Activated CD4-positive, alpha-beta T cell treated with anti-CD3 and anti-CD28 coated beads, Interleukin-2, amount 50 U/mL, for 48 hours (primary cell): ENCODE results near the gene SLC1A2.

Source experiments
- DNase-seq, 2 experiments: peaks; one replicate each; pipeline ENCODE4 v3.0.0-alpha.2; 2020

Gene SLC1A2

DNA sequence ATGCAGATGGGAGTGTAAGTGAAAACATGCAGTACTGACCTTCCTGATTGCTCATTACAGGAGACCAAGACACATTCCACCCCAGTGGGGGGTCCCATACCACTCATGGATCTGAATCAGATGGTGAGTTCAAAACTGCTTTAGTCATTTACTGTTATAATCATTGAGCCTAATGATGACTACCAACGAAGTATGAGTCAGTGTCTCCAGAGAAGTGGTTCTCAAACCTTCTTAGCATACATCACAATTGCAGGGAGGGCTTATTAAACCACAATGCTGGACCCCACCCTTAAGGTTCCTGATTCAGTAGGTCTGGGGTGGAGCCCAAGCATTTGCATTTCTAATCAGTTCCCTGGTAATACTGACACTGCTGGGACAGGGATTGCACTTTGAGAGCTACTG is 204.6 kb downstream of the SLC1A2 start:
- peak; percentile 42 to 58 for DNase-seq

DNA sequence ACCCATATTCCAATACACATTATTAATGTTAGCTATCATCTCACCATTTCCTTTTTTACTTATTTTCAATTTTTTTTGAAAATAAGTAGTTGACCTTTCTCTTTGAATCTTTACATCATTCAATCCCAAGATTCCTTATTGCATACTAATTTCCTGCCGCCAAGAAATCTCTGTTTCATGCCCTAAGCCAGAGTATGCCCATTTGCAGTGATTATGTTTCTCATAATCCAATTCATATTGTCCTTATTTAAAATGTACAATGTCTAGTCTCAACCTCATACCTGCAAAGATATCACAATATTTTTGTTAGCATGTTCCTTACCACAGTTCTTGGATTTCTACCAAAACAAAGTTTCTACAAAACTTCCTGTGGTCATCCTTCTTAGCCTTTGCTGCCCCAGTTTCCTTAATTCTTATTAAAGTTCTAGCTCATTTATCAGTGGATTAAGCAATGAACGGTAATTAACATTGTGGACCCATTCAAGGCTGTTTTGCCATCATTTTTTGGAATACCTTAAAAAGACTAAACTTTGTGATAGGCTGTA is 205.1 kb downstream of the SLC1A2 start:
- no peak for DNase-seq

DNA sequence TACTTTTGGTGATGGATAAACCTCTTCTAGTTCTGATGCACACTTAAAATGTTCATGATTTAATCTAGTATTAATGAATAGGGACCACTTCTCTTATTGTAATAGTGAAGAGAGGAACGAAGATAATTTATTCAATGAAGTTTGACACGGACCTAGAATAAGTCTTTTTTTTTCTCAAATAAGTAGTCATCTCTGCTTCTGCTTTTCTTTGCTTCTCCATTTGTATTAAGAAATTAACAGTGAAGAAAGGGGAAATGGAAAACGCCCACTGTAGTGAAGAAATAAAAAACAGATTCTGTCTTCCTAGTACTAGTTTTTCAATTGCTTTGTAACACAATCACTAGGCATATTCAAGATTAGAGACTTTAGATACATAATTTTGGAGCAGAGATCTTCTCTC is 207.4 kb downstream of the SLC1A2 start:
- DNase-seq: no peak

DNA sequence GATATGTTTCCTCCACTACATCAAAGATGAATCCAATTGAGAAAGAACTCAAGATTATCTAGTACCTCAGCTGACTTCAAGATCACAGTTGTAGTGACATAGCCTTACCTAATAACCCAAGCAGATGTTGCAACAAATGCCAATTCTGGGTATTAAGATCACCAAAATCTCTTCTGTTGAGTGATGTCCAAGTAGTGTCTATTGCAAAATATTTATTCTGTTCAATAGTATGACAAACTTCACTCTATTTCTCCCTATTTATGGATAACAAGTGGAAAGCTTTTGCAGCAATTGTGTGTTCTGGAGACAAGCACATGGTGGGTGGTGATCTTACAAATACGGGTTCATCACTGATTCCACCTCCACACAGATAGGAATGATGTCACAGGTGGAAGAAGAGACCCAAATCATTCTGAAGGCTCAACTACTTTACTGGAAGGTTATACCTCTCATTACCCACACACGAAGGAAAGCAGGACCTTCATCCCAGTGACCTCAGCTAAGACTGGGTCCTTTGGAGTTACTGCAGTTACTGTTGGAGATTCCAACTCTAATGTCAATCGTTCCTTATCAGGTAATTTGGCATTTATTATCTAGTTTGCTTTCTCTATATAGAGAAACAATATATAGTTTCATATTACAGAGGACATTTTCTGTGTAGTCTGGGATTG is 208.3 kb downstream of the SLC1A2 start:
- DNase-seq: no peak

DNA sequence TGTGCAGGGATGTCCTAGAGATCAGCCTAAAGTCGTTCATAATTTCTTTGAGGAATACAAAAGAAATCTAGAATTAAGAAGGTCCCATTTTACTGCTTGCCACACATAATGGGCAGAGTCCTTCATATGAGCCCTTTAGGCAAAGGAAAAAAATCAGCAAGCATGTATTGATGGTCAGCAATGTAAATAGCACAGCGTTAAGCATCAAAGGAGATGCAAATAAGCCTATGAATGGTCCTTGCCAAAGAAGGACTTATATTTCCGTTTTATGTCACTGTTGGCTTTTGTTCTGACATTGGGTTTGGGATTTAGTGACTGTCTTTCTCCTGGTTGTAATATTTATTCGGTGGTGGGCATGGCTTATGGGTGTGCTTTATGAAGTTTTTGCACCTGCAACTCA is 210.6 kb downstream of the SLC1A2 start:
- no peak for DNase-seq

DNA sequence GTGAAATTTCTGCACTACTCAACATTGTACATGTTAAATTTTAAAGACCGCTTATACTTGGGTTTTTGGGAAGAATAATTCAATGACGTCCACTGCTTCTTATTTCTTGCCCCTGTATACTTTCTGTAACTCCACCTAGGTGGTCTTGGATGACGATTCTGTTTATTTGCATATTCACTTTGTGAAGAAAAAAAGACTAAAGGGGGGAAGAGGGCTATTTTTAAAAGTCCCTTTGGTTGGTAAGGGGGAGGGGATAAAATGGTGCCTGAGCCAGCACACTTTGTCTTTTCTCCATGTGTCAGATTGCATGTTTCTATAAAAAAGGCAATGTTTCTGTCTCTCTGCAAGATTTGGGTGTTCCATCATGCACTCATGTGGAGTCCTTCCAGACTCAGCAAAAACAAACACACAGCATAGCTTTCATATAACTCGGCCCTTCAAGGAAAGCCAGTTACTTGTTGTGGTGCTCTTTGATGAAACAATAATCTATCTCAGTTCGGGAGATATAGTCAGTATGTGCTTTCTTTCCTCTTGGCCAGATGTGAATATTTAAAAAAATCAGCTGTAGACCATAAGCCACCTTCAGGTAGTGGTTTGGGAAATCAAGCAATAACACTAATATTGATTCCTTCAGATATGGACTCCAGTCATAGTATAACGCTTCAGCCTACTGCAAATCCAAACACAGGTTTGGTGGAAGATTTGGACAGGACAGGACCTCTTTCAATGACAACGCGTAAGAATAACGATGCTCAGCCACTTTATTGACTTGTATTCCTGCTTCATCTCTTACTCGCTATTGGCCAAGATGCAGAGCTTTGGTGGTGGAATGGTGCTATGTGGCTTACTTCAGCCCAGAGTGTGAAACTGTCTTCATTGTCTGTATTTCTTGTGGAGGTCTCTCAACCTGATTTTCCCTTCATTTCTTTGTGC is 211.6 kb downstream of the SLC1A2 start:
- DNase-seq: no peak

DNA sequence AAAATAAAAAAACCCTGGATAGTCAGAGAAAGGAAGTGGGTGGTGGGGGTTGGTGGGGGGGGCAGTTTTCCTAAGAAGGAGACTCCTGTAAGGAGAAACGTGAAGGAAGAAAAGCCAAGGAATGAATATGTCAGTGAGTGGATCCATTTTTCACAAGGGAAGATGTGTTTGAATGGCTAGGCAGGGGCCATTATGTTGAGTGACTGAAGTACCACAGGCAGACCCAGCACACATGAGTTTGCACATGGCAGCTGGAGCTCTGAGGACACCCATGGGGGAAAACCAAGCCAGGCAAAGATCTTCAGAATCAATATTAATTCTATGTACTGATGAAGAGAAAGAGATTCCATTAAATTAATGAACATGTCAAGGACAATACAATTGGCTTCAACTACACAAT is 212.7 kb downstream of the SLC1A2 start:
- no peak for DNase-seq

DNA sequence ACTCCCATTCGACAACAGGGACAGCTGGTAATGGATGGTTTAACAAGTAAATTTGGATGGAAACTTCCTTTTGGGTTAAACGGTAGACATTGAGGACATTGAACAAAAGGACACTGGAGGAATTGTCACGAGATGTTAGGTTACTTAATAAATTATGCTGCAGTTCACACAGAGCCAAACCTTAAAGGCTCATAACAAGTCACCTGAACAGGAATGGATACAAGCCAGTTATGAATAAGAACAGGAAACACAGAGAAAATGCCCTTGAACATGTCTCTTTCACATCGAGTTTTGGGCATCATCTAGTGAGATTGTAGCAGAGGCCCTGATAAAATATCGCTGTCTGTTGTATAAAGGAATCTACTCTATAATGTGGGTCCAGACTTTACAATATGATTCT is 214.7 kb downstream of the SLC1A2 start:
- DNase-seq: no peak
